ENCODE data around the gene AMOTL2. TPM values are rescaled to one million over a fixed set of nuclear protein-coding genes. Genes with fewer than 3 reads are reported as not detected.

AMOTL2 gene
- total and polyA plus RNA-seq, 2 donors (not counting 1 experiment from before 2014, with no cell fraction given) = not detected

DNA sequence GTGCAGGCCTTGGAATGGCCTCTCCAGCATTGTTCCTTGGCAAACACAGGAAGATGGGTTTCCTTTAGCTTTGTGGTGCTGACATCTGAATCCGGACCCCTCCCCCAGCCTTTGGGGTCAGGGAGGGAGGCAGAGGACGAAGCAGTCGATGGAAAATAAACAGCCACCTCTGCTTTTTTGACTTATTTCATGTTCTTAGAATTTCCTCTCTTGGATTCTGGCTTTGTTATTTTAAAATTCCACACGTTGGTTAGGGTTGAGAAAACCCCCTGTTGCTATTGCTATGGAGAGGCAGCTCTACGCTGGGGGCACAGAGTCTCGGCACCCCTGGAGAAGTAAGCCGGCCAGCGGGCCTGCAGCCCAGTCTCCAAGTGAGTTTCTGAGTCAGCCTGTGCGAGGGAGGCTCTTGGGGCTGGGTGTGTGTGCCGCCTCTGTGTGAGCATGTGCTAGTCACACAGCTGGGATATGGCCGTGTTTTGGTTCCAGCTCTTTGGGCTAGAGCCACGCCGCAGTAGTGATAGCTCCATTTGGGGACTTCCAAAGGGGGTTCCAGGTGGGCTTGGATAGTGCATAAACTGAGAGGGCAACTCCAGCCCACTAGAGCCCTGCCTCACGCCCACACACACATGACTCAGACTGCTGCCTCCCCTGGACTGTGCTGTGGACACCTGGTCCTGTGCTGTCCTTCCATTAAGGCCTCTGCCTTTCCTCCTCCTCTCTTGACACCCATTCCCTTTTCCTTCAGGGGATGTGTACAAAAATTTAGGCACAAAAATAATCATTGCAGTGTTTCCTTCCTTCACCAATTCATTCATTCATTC lies 58.8 kb downstream of the AMOTL2 start:
- Mint-ChIP-seq H3K27me3 (peaks cover 34% of the 10 kb centered on the region), H3K4me3 (no peak overlapping the region), H3K27ac (no peak overlapping the region), H3K4me1 (no peaks in the 10 kb centered on the region), H3K9me3 (ENCODE audit: insufficient read depth) (no peaks in the 10 kb centered on the region)
- H3K4me1 ChIP-seq (ENCODE audit: control insufficient read depth in 2 of 2, insufficient read depth in 2 of 2, low read length in 2 of 2) = peaks cover 0 to 6% of the 10 kb centered on the region in 2 donors
- no peaks in the 10 kb centered on the region for H3K36me3 ChIP-seq (replicated peaks in 1 of 2; ENCODE audit: control extremely low read depth in 1 of 2, control insufficient read depth in 1 of 2, extremely low read depth in 1 of 2, insufficient read depth in 2 of 2, low read length in 1 of 2)
- H3K27me3 ChIP-seq (replicated peaks in 1 of 4; ENCODE audit: control extremely low read depth in 1 of 4, control insufficient read depth in 3 of 4, insufficient read depth in 4 of 4, low read length in 3 of 4) = peaks cover 0 to 35% (median 5%) of the 10 kb centered on the region in 4 experiments
- no peak overlapping the region for H3K4me3 ChIP-seq (ENCODE audit: control extremely low read depth in 1 of 5, extremely low read depth in 1 of 5, insufficient read depth in 1 of 5, low read depth in 2 of 5, low read length in 4 of 5)
- no peak for ATAC-seq (ENCODE audit: low read depth)
- POLR2A ChIA-PET = no interaction called here
- peaks cover 0 to 5% (median 0%) of the 10 kb centered on the region in 3 donors for H3K9me3 ChIP-seq (ENCODE audit: control extremely low read depth in 1 of 3, control insufficient read depth in 2 of 3, insufficient read depth in 1 of 3, low read length in 2 of 3)
- H4K20me1 ChIP-seq (ENCODE audit: control insufficient read depth, insufficient read depth, low read length, poor library complexity, severe bottlenecking) = no peaks in the 10 kb centered on the region
- no peak overlapping the region for H3K27ac ChIP-seq (ENCODE audit: low read length in 2 of 2)
- TF ChIP-seq, protein P1, sequence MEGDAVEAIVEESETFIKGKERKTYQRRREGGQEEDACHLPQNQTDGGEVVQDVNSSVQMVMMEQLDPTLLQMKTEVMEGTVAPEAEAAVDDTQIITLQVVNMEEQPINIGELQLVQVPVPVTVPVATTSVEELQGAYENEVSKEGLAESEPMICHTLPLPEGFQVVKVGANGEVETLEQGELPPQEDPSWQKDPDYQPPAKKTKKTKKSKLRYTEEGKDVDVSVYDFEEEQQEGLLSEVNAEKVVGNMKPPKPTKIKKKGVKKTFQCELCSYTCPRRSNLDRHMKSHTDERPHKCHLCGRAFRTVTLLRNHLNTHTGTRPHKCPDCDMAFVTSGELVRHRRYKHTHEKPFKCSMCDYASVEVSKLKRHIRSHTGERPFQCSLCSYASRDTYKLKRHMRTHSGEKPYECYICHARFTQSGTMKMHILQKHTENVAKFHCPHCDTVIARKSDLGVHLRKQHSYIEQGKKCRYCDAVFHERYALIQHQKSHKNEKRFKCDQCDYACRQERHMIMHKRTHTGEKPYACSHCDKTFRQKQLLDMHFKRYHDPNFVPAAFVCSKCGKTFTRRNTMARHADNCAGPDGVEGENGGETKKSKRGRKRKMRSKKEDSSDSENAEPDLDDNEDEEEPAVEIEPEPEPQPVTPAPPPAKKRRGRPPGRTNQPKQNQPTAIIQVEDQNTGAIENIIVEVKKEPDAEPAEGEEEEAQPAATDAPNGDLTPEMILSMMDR (IDR thresholded peaks at IDR 0.05) = no peak
- TF ChIP-seq EZH2 (IDR thresholded peaks at IDR 0.05; ENCODE audit: borderline replicate concordance, insufficient read depth, low read depth, low read length, poor library complexity, severe bottlenecking) = no peak
- H3K9ac ChIP-seq (ENCODE audit: low read length) = no peak overlapping the region
- no peaks in the 10 kb centered on the region for H3K79me2 ChIP-seq (ENCODE audit: control insufficient read depth, insufficient read depth, low read length)
- H3K4me2 ChIP-seq (replicated peaks; ENCODE audit: low read depth, low read length, poor library complexity, severe bottlenecking) = no peak overlapping the region
- 90% methylated on average over 10 of the region's 14 CpGs for WGBS (ENCODE audit: insufficient coverage)
- H2AFZ ChIP-seq (ENCODE audit: insufficient read depth, low read depth, low read length, poor library complexity, severe bottlenecking) = no peak overlapping the region
- CTCF ChIA-PET = no interaction called here
- no peak for DNase-seq
- intact Hi-C loops (cut with micrococcal nuclease) = no loop called here

DNA sequence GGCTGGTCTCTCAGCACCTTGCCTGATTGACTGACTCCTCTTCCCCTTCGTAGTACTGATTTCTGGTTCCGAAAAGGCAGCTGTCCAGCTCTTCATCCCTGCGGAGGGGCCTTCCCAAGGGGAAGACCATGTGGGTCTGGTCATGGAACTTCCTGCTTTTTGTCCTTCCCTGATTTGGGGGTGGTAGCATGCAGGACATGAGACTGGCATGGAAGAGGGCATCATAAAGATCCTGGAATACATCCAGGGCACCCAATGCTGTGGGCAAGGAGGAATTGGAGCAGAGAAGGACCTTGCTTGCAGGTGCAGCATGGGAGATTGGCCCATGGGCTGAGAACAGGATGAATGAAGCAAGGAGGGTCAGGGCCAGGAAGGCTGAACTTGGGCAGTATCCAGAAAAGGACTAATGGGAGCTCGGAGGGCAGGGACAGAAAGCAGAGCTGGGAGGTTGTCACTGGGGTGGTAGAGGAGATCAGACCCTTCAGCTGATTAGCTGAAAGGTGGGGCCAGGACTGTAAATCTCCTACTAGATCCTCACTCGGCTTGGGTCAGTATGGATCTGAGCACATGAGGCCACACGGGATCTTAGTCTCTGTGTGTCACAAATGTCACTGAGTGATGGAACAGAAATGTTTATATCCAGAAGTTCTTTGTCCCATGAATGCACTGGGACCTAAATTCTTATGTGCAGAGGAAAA lies 59.5 kb downstream of the AMOTL2 start:
- H3K4me3 Mint-ChIP-seq = no peak overlapping the region
- H3K4me3 ChIP-seq (ENCODE audit: control extremely low read depth in 1 of 5, extremely low read depth in 1 of 5, insufficient read depth in 1 of 5, low read depth in 2 of 5, low read length in 4 of 5) = no peak overlapping the region
- TF ChIP-seq, protein P1 (IDR thresholded peaks at IDR 0.05) = no peak
- no peak for TF ChIP-seq EZH2 (IDR thresholded peaks at IDR 0.05; ENCODE audit: borderline replicate concordance, insufficient read depth, low read depth, low read length, poor library complexity, severe bottlenecking)
- peaks cover 34% of the 10 kb centered on the region for H3K27me3 Mint-ChIP-seq
- ATAC-seq (ENCODE audit: low read depth) = no peak
- CTCF ChIA-PET = no interaction called here
- H2AFZ ChIP-seq (ENCODE audit: insufficient read depth, low read depth, low read length, poor library complexity, severe bottlenecking) = no peak overlapping the region
- H3K4me1 ChIP-seq (ENCODE audit: control insufficient read depth in 2 of 2, insufficient read depth in 2 of 2, low read length in 2 of 2) = peaks cover 0 to 6% of the 10 kb centered on the region in 2 donors
- intact Hi-C loops (cut with micrococcal nuclease) = no loop called here
- 97% methylated on average over 6 of the region's 6 CpGs for WGBS (ENCODE audit: insufficient coverage)
- no peak for DNase-seq
- no peak overlapping the region for H3K27ac ChIP-seq (ENCODE audit: low read length in 2 of 2)
- H3K27me3 ChIP-seq (replicated peaks in 1 of 4; ENCODE audit: control extremely low read depth in 1 of 4, control insufficient read depth in 3 of 4, insufficient read depth in 4 of 4, low read length in 3 of 4) = peaks cover 0 to 35% (median 5%) of the 10 kb centered on the region in 4 experiments
- H4K20me1 ChIP-seq (ENCODE audit: control insufficient read depth, insufficient read depth, low read length, poor library complexity, severe bottlenecking) = no peaks in the 10 kb centered on the region
- H3K79me2 ChIP-seq (ENCODE audit: control insufficient read depth, insufficient read depth, low read length) = no peaks in the 10 kb centered on the region
- no peak overlapping the region for H3K27ac Mint-ChIP-seq
- peaks cover 0 to 5% (median 0%) of the 10 kb centered on the region in 3 donors for H3K9me3 ChIP-seq (ENCODE audit: control extremely low read depth in 1 of 3, control insufficient read depth in 2 of 3, insufficient read depth in 1 of 3, low read length in 2 of 3)
- POLR2A ChIA-PET = no interaction called here
- H3K36me3 ChIP-seq (replicated peaks in 1 of 2; ENCODE audit: control extremely low read depth in 1 of 2, control insufficient read depth in 1 of 2, extremely low read depth in 1 of 2, insufficient read depth in 2 of 2, low read length in 1 of 2) = no peaks in the 10 kb centered on the region
- H3K9me3 Mint-ChIP-seq (ENCODE audit: insufficient read depth) = no peaks in the 10 kb centered on the region
- no peak overlapping the region for H3K9ac ChIP-seq (ENCODE audit: low read length)
- no peaks in the 10 kb centered on the region for H3K4me1 Mint-ChIP-seq
- H3K4me2 ChIP-seq (replicated peaks; ENCODE audit: low read depth, low read length, poor library complexity, severe bottlenecking) = no peak overlapping the region
